HepG2 (cell line): ENCODE data around the gene SCYGR4. TPM values are rescaled to one million over a fixed set of nuclear protein-coding genes. Genes with fewer than 3 reads are reported as not detected.

Experiments used
- ATF1 ChIP-seq: IDR thresholded peaks from 2 replicates; pipeline ENCODE4 v1.6.1; 2016; ENCODE audit warnings: mild to moderate bottlenecking, control low read depth
- FOXA3 ChIP-seq: IDR thresholded peaks from 2 replicates; pipeline ENCODE4 v1.6.1; 2016; ENCODE audit warnings: missing genetic modification reagents, missing compliant biosample characterization
- HMG20A ChIP-seq: IDR thresholded peaks from 2 replicates; pipeline ENCODE4 v1.6.1; 2016; ENCODE audit warnings: borderline replicate concordance
- HNRNPUL1 ChIP-seq: fragments of 200-400 bp; formaldehyde crosslinking; IDR thresholded peaks from 2 replicates; pipeline ENCODE4 v1.6.1; 2017; ENCODE audit warnings: low read depth, mild to moderate bottlenecking, low read length, moderate library complexity
- MTA3 ChIP-seq: sonication (generic); formaldehyde crosslinking; IDR thresholded peaks from 2 replicates; pipeline ENCODE4 v1.4.0; 2020; ENCODE audit warnings: missing genetic modification reagents
- MZF1 ChIP-seq: sonication (generic); formaldehyde crosslinking; IDR thresholded peaks from 2 replicates; pipeline ENCODE4 v1.8.1; 2023; ENCODE audit warnings: mild to moderate bottlenecking, missing genetic modification reagents, borderline replicate concordance
- PAF1 ChIP-seq: IDR thresholded peaks from 2 replicates; pipeline ENCODE4 v1.6.1; 2016; ENCODE audit warnings: missing genetic modification reagents, missing compliant biosample characterization
- POGZ ChIP-seq: sonication (generic); formaldehyde crosslinking; IDR thresholded peaks from 2 replicates; pipeline ENCODE4 v1.4.0; 2020; ENCODE audit warnings: mild to moderate bottlenecking, missing genetic modification reagents
- SMAD1 ChIP-seq: sonication (generic); formaldehyde crosslinking; IDR thresholded peaks from 2 replicates; pipeline ENCODE4 v1.4.0; 2020; ENCODE audit warnings: missing genetic modification reagents, low read depth, mild to moderate bottlenecking, borderline replicate concordance
- ZBTB42 ChIP-seq: sonication (generic); formaldehyde crosslinking; IDR thresholded peaks from 2 replicates; pipeline ENCODE4 v1.5.0; 2020; ENCODE audit warnings: mild to moderate bottlenecking, missing genetic modification reagents
- ZNF24 ChIP-seq: fragments of 450-650 bp; IDR thresholded peaks from 2 replicates; pipeline ENCODE4 v1.6.1; 2017; ENCODE audit warnings: antibody characterized with exemption, mild to moderate bottlenecking
- ZNF296 ChIP-seq: sonication (generic); formaldehyde crosslinking; conservative IDR thresholded peaks from 2 replicates; pipeline ENCODE4 v1.5.0; 2020; ENCODE audit warnings: mild to moderate bottlenecking, missing genetic modification reagents
- ZNF326 ChIP-seq: sonication (generic); formaldehyde crosslinking; IDR thresholded peaks from 2 replicates; pipeline ENCODE4 v1.4.0; 2020; ENCODE audit warnings: missing genetic modification reagents, borderline replicate concordance
- ZNF660 ChIP-seq: sonication (generic); formaldehyde crosslinking; IDR thresholded peaks from 2 replicates; pipeline ENCODE4 v1.5.1; 2020; ENCODE audit warnings: mild to moderate bottlenecking, low read depth, missing genetic modification reagents, borderline replicate concordance
- ZNF776 ChIP-seq: sonication (generic); formaldehyde crosslinking; IDR thresholded peaks from 2 replicates; pipeline ENCODE4 v1.4.0; 2020; ENCODE audit warnings: mild to moderate bottlenecking, missing genetic modification reagents
- ZNF792 ChIP-seq: IDR thresholded peaks from 2 replicates; pipeline ENCODE4 v1.6.1; 2016
- ZSCAN22 ChIP-seq: sonication (generic); formaldehyde crosslinking; IDR thresholded peaks from 2 replicates; pipeline ENCODE4 v1.4.0; 2020; ENCODE audit warnings: mild to moderate bottlenecking, missing genetic modification reagents
- polyA plus RNA-seq, 8 experiments: library from polyadenylated mRNA; depleted of rRNA in 3 of 8; stranded (reverse) in 7 of 8; unstranded in 1 of 8; fragments of >200 nt; fragmentation: Illumina TruSeq in 4 of 8; extraction: Trizol in 4 of 8; gene quantifications; 2 replicates each; pipeline versions ENCODE4 v1.2.1 to v1.2.3, GENCODE V29; 2011 to 2016; ENCODE audit warnings: low read depth in 4 of 8, missing spikeins in 1 of 8, mixed read lengths in 1 of 8; ENCODE audit not compliant: insufficient read depth in 1 of 8
- total RNA-seq, 5 experiments: library from RNA; depleted of rRNA; stranded (reverse); fragments of >200 nt; fragmentation: Illumina TruSeq; extraction: Trizol; gene quantifications; 2 replicates each; pipeline ENCODE4 v1.2.3, GENCODE V29; 2016; ENCODE audit warnings: low read depth in 1 of 5
- TF ChIP-seq, protein P1 (sequence below): sonication (generic); formaldehyde crosslinking; IDR thresholded peaks from 2 replicates; pipeline ENCODE4 v1.4.0; 2020; ENCODE audit warnings: missing genetic modification reagents, mild to moderate bottlenecking, borderline replicate concordance
- TF ChIP-seq, protein P2 (sequence below): sonication (generic); formaldehyde crosslinking; IDR thresholded peaks from 2 replicates; pipeline ENCODE4 v1.4.0; 2020; ENCODE audit warnings: low read depth, mild to moderate bottlenecking, missing genetic modification reagents
- TF ChIP-seq, protein P3 (sequence below): sonication (generic); formaldehyde crosslinking; IDR thresholded peaks from 2 replicates; pipeline ENCODE4 v1.4.0; 2020; ENCODE audit warnings: low read depth, mild to moderate bottlenecking, missing genetic modification reagents
- TF ChIP-seq, protein P4 (sequence below): fragments of 450-650 bp; IDR thresholded peaks from 2 replicates; pipeline ENCODE4 v1.6.1; 2017; ENCODE audit warnings: mild to moderate bottlenecking
- TF ChIP-seq, protein P5 (sequence below): sonication (generic); formaldehyde crosslinking; IDR thresholded peaks from 2 replicates; pipeline ENCODE4 v1.4.0; 2020; ENCODE audit warnings: missing genetic modification reagents

Gene SCYGR4
- total and polyA plus RNA-seq, 2 of the 13 experiments (the other 11 are each of a cell fraction or from before 2014, with no cell fraction given), result not detected

DNA sequence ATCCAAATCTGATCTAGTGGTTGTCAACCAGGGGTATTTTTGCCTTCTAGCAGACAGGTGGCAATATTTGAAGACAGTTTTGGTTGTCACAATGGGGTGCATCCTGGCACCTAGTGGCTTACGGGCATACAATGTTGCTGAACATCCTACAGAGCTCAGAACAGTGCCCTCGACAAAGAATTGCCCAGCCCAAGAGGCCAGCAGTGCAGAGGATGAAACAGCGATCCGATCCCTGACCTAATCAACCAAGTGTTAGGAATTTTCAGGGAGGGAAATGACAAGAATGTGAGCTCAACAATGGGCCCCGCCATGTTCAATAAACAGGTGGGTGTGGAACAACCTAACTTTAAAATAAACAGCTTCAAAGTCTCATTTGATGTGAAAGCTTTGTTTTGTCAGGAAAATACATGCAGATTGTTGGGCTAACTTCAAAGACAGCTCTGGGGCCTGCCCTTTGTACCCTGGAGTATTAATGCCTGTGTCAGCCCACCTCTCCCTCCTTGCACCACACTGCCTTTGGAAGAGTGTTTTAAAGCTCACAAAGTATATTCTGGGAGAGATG is 26.8 kb downstream of the SCYGR4 start (continued):
- TF ChIP-seq FOXA3 (CRISPR knock-in tag) (peak; percentile 88), ZSCAN22 (CRISPR knock-in tag) (no peak), MZF1 (CRISPR knock-in tag) (no peak), ZNF792 (CRISPR knock-in tag) (no peak), ZNF296 (CRISPR knock-in tag) (no peak), ZNF660 (CRISPR knock-in tag) (no peak), ZNF326 (CRISPR knock-in tag) (no peak), HNRNPUL1 (no peak), MTA3 (CRISPR knock-in tag) (no peak), HMG20A (peak; percentile 82), ZBTB42 (CRISPR knock-in tag) (no peak), ZNF24 (no peak), ZNF776 (CRISPR knock-in tag) (no peak), POGZ (CRISPR knock-in tag) (no peak; the same call in 1 of the 2 replicates), PAF1 (no peak), SMAD1 (CRISPR knock-in tag) (no peak), ATF1 (no peak)
- TF ChIP-seq, protein P1, sequence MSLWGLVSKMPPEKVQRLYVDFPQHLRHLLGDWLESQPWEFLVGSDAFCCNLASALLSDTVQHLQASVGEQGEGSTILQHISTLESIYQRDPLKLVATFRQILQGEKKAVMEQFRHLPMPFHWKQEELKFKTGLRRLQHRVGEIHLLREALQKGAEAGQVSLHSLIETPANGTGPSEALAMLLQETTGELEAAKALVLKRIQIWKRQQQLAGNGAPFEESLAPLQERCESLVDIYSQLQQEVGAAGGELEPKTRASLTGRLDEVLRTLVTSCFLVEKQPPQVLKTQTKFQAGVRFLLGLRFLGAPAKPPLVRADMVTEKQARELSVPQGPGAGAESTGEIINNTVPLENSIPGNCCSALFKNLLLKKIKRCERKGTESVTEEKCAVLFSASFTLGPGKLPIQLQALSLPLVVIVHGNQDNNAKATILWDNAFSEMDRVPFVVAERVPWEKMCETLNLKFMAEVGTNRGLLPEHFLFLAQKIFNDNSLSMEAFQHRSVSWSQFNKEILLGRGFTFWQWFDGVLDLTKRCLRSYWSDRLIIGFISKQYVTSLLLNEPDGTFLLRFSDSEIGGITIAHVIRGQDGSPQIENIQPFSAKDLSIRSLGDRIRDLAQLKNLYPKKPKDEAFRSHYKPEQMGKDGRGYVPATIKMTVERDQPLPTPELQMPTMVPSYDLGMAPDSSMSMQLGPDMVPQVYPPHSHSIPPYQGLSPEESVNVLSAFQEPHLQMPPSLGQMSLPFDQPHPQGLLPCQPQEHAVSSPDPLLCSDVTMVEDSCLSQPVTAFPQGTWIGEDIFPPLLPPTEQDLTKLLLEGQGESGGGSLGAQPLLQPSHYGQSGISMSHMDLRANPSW (CRISPR knock-in tag), result no peak; the same call in 1 of the 2 replicates
- TF ChIP-seq, protein P2, sequence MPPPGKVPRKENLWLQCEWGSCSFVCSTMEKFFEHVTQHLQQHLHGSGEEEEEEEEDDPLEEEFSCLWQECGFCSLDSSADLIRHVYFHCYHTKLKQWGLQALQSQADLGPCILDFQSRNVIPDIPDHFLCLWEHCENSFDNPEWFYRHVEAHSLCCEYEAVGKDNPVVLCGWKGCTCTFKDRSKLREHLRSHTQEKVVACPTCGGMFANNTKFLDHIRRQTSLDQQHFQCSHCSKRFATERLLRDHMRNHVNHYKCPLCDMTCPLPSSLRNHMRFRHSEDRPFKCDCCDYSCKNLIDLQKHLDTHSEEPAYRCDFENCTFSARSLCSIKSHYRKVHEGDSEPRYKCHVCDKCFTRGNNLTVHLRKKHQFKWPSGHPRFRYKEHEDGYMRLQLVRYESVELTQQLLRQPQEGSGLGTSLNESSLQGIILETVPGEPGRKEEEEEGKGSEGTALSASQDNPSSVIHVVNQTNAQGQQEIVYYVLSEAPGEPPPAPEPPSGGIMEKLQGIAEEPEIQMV (CRISPR knock-in tag), result no peak
- TF ChIP-seq, protein P3, sequence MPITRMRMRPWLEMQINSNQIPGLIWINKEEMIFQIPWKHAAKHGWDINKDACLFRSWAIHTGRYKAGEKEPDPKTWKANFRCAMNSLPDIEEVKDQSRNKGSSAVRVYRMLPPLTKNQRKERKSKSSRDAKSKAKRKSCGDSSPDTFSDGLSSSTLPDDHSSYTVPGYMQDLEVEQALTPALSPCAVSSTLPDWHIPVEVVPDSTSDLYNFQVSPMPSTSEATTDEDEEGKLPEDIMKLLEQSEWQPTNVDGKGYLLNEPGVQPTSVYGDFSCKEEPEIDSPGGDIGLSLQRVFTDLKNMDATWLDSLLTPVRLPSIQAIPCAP (CRISPR knock-in tag), result no peak
- TF ChIP-seq, protein P4, sequence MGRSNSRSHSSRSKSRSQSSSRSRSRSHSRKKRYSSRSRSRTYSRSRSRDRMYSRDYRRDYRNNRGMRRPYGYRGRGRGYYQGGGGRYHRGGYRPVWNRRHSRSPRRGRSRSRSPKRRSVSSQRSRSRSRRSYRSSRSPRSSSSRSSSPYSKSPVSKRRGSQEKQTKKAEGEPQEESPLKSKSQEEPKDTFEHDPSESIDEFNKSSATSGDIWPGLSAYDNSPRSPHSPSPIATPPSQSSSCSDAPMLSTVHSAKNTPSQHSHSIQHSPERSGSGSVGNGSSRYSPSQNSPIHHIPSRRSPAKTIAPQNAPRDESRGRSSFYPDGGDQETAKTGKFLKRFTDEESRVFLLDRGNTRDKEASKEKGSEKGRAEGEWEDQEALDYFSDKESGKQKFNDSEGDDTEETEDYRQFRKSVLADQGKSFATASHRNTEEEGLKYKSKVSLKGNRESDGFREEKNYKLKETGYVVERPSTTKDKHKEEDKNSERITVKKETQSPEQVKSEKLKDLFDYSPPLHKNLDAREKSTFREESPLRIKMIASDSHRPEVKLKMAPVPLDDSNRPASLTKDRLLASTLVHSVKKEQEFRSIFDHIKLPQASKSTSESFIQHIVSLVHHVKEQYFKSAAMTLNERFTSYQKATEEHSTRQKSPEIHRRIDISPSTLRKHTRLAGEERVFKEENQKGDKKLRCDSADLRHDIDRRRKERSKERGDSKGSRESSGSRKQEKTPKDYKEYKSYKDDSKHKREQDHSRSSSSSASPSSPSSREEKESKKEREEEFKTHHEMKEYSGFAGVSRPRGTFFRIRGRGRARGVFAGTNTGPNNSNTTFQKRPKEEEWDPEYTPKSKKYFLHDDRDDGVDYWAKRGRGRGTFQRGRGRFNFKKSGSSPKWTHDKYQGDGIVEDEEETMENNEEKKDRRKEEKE, result no peak
- TF ChIP-seq, protein P5, sequence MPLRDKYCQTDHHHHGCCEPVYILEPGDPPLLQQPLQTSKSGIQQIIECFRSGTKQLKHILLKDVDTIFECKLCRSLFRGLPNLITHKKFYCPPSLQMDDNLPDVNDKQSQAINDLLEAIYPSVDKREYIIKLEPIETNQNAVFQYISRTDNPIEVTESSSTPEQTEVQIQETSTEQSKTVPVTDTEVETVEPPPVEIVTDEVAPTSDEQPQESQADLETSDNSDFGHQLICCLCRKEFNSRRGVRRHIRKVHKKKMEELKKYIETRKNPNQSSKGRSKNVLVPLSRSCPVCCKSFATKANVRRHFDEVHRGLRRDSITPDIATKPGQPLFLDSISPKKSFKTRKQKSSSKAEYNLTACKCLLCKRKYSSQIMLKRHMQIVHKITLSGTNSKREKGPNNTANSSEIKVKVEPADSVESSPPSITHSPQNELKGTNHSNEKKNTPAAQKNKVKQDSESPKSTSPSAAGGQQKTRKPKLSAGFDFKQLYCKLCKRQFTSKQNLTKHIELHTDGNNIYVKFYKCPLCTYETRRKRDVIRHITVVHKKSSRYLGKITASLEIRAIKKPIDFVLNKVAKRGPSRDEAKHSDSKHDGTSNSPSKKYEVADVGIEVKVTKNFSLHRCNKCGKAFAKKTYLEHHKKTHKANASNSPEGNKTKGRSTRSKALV (CRISPR knock-in tag), result no peak
